ENCODE results near the gene MTM1.

Gene MTM1

GRCh38 chrX:150568320-150569154, at the start of gene MTM1:
MTM1 (plus strand) TSS chrX:150568621; CDS start chrX:150592615, 23,994 bp downstream.
- ATAC-seq, result peak; percentile 94

GRCh38 chrX:150522494-150522893, 45.9 kb upstream of the MTM1 start:
- no peak for ATAC-seq
- no peak for TF ChIP-seq TOX (CRISPR knock-in tag; IDR thresholded peaks at IDR 0.05; ENCODE audit: borderline replicate concordance)
- no peak for TF ChIP-seq POU6F1 (CRISPR knock-in tag; IDR thresholded peaks at IDR 0.05; ENCODE audit: borderline replicate concordance, low read depth)
- no peak for TF ChIP-seq PPARA (CRISPR knock-in tag; IDR thresholded peaks at IDR 0.05; ENCODE audit: borderline replicate concordance)

More at GRCh38 chrX:150568320-150569154, at the start of gene MTM1:
- no peak for TF ChIP-seq TSHZ2 (CRISPR knock-in tag; IDR thresholded peaks at IDR 0.05)
- TF ChIP-seq CREB5 (CRISPR knock-in tag; IDR thresholded peaks at IDR 0.05; ENCODE audit: low read depth), result no peak
- TF ChIP-seq ZNF565 (CRISPR knock-in tag; conservative IDR thresholded peaks at IDR 0.05; ENCODE audit: low read depth), result no peak
- TF ChIP-seq ARNTL (CRISPR knock-in tag; IDR thresholded peaks at IDR 0.05; ENCODE audit: borderline replicate concordance, low read depth), result no peak
- no peak for TF ChIP-seq CSRNP3 (CRISPR knock-in tag; IDR thresholded peaks at IDR 0.05)
- TF ChIP-seq PATZ1 (CRISPR knock-in tag; IDR thresholded peaks at IDR 0.05; ENCODE audit: borderline replicate concordance), result no peak
- TF ChIP-seq RARB (CRISPR knock-in tag; IDR thresholded peaks at IDR 0.05), result no peak

- no peak for ATAC-seq
- TF ChIP-seq ZFP3 (CRISPR knock-in tag; IDR thresholded peaks at IDR 0.05) (no peak), SNAI2 (CRISPR knock-in tag; IDR thresholded peaks at IDR 0.05) (no peak), ISL1 (CRISPR knock-in tag; IDR thresholded peaks at IDR 0.05) (no peak), ESRRG (CRISPR knock-in tag; IDR thresholded peaks at IDR 0.05) (no peak), PATZ1 (CRISPR knock-in tag; IDR thresholded peaks at IDR 0.05; ENCODE audit: borderline replicate concordance) (no peak), PPARA (CRISPR knock-in tag; IDR thresholded peaks at IDR 0.05; ENCODE audit: borderline replicate concordance) (no peak), BACH2 (CRISPR knock-in tag; IDR thresholded peaks at IDR 0.05; ENCODE audit: borderline replicate concordance) (no peak), ZNF565 (CRISPR knock-in tag; conservative IDR thresholded peaks at IDR 0.05; ENCODE audit: low read depth) (no peak), ARNTL (CRISPR knock-in tag; IDR thresholded peaks at IDR 0.05; ENCODE audit: borderline replicate concordance, low read depth) (no peak), OSR1 (CRISPR knock-in tag; IDR thresholded peaks at IDR 0.05) (no peak), TSHZ2 (CRISPR knock-in tag; IDR thresholded peaks at IDR 0.05) (no peak), TOX (CRISPR knock-in tag; IDR thresholded peaks at IDR 0.05; ENCODE audit: borderline replicate concordance) (no peak), ZNF8 (CRISPR knock-in tag; IDR thresholded peaks at IDR 0.05) (no peak), CSRNP3 (CRISPR knock-in tag; IDR thresholded peaks at IDR 0.05) (no peak)
Measured at GRCh38 chrX:150525061-150525919, 43.1 kb upstream of the MTM1 start.
